GM10266 (cell line): Measurements from ENCODE around the gene PPY.

ENCODE experiments used
- DNase-seq: peaks from one replicate; pipeline ENCODE4 v3.0.0; 2012; ENCODE audit errors: extremely low spot score
- CTCF ChIP-seq: IDR thresholded peaks from 2 replicates; pipeline ENCODE4 v1.5.1; 2012; ENCODE audit warnings: mild to moderate bottlenecking, low read depth; ENCODE audit not compliant: control insufficient read depth, insufficient read depth; ENCODE audit errors: missing control alignments

The PPY gene

GRCh38 chr17:43983196-43983514 is 40.9 kb upstream of the PPY start:
- no peak for TF ChIP-seq CTCF

DNA sequence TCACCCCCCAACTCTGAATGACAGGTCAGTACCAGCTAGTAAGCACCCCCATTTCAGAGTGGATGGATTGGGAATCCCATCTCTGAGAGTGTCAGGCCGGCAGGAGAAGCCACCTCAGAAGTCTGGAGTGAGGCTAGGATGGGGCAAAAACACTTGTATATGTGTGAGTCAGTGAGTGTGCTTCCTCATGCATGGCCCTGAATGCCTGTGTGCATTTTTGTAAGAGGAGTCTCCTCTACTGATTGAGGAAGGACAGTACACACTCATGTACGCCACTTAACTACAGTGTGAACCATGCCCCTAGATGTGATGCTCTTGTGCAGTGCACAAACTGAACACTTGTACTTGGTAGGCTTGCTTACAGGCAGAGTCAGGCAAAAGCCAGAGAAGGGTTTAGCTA is 39.9 kb upstream of the PPY start:
- TF ChIP-seq CTCF: no peak
- no peak for DNase-seq

More at GRCh38 chr17:43983196-43983514, 40.9 kb upstream of the PPY start:
- no peak for DNase-seq

DNA sequence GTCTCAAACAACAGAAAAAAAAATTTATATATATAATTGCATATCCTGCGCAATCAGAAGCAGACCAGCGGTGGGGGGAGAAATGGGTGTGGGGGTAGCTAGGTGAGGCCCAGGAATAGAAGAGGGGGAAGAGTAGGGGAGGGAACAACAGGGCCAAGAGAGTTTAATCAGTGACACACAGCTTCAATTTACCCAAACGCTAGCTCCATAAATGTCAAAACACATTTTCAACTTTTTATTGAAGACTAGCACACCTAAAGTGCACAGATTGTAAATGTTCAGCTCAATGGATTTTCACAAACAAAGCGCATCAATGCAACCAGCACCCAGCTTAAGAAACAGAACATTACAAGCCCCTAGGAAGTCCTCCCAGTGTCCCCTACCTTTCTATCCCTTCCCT is 37.4 kb upstream of the PPY start:
- no peak for TF ChIP-seq CTCF
- no peak for DNase-seq

DNA sequence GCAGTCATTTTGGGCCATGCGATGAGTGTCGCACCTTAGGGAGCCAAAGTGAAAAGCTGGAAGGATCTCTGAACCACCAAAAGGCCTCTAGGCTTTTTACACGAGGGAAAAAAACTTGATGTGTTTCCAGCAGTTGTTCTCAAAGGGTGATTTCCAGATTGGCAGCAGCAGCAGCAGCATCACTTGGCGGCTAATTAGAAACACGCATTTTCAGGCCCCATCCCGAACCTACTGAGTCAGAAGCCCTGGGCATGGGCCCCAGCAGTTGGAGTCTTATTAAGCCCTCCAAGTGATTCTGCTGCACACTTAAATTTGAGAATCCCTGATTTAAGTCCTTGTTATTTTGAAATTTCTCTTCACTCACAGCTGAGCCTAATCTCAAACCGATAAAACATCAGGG is 36.7 kb upstream of the PPY start:
- no peak for TF ChIP-seq CTCF
- DNase-seq: no peak

GRCh38 chr17:43978078-43978477 is 35.8 kb upstream of the PPY start:
- TF ChIP-seq CTCF: no peak

DNA sequence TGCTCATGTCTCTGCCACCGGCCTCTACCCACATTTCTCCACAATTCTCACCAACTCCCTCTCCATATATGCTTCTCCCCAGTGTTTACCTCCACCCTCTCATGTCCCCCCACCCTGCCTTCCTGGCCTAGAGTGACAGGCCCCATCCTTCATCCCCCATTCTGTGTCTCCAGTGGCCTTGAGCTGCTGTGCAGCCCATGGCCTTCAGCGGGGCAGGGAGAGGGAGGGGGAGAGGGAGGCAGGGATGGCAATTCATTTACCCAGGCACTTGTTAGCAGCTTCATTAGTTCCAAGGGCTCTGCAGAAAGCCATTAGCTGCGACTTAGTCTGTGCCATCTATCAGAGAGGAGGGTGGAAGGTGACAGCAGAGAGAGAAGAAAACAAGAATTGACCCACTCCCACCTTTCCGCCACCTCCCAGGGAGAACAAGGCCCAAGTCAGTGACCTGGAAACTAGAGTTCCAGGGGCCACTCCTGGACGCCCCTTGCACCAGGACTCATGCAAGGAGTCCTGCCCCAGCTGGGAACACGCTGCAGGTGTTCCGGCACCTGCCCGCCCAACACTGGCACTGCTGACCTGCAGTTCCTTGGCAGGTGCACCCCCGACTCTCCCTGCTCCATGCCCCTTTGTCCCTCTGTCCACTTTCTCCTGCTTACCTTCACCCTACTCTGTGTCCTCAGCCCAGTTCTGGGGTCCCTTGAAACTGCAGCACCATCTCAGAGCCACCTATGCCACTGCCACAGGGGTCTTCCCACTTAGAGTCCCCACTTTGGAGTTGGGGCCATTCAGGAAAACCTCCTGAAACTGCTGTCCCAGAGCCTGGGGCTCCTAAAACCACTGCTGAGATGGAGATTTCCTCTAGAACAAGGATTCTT is 34.9 kb upstream of the PPY start:
- no peak for DNase-seq
- TF ChIP-seq CTCF: no peak

More at GRCh38 chr17:43978078-43978477, 35.8 kb upstream of the PPY start:
- DNase-seq: no peak

GRCh38 chr17:43975898-43976297 is 33.6 kb upstream of the PPY start:
- no peak for DNase-seq
- TF ChIP-seq CTCF: no peak
